ENCODE data around the gene LANCL3.

DNA sequence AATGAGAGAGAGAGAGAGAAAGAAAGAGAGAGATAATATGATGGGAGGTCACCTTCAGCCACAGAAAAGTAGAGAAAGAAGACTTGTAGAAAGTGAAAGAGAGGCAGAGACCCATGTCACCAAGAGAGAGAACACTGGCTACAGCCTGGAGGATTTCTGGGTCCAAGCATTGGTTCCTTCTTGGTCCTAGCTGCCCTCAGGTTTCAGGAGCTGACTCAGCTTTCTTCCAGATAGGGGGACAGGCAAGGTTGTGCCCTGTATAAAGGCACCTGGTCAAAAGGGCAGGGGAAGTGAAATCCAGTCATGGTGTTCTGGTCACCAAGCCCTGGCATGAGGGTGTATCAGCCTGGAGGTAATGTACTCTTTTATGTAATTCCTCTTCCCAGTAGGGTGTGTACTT is 66.6 kb downstream of the LANCL3 start:
- TF ChIP-seq POLR2A (IDR thresholded peaks at IDR 0.05) = no peak
- TF ChIP-seq, protein P1, sequence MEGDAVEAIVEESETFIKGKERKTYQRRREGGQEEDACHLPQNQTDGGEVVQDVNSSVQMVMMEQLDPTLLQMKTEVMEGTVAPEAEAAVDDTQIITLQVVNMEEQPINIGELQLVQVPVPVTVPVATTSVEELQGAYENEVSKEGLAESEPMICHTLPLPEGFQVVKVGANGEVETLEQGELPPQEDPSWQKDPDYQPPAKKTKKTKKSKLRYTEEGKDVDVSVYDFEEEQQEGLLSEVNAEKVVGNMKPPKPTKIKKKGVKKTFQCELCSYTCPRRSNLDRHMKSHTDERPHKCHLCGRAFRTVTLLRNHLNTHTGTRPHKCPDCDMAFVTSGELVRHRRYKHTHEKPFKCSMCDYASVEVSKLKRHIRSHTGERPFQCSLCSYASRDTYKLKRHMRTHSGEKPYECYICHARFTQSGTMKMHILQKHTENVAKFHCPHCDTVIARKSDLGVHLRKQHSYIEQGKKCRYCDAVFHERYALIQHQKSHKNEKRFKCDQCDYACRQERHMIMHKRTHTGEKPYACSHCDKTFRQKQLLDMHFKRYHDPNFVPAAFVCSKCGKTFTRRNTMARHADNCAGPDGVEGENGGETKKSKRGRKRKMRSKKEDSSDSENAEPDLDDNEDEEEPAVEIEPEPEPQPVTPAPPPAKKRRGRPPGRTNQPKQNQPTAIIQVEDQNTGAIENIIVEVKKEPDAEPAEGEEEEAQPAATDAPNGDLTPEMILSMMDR (IDR thresholded peaks at IDR 0.05) = no peak
